Central memory CD8-positive, alpha-beta T cell (primary cell): ENCODE measurements around the gene EPHB6.

ENCODE experiments used
- ATAC-seq: fragments of 150-1000 bp; cut with Tn5 transposase; replicated peaks from 2 replicates; pipeline ENCODE4 v1.10.0; 2022; ENCODE audit warnings: mild to moderate bottlenecking, moderate FRiP score, moderate number of reproducible peaks; ENCODE audit not compliant: poor library complexity, severe bottlenecking; ENCODE audit errors: extremely low read depth
- DNase-seq, 2 donors: peaks; one replicate each; pipeline ENCODE4 v3.0.0; 2021; ENCODE audit warnings: low spot score in 2 of 2
- H3K27ac Mint-ChIP-seq: one replicate; pipeline ENCODE4 v1.8.0; 2022; ENCODE audit warnings: low read depth, mild to moderate bottlenecking, moderate library complexity, mixed read lengths
- H3K27me3 Mint-ChIP-seq: one replicate; pipeline ENCODE4 v1.8.0; 2022; ENCODE audit warnings: mixed read lengths
- H3K36me3 Mint-ChIP-seq: one replicate; pipeline ENCODE4 v1.8.0; 2022; ENCODE audit warnings: mild to moderate bottlenecking, moderate library complexity, mixed read lengths; ENCODE audit not compliant: insufficient read depth
- H3K4me1 Mint-ChIP-seq: one replicate; pipeline ENCODE4 v1.8.0; 2022; ENCODE audit warnings: mixed read lengths
- H3K4me3 Mint-ChIP-seq: one replicate; pipeline ENCODE4 v1.8.0; 2022; ENCODE audit warnings: mild to moderate bottlenecking, moderate library complexity, mixed read lengths
- H3K9me3 Mint-ChIP-seq: one replicate; pipeline ENCODE4 v1.8.0; 2022; ENCODE audit warnings: mixed read lengths

The EPHB6 gene

DNA sequence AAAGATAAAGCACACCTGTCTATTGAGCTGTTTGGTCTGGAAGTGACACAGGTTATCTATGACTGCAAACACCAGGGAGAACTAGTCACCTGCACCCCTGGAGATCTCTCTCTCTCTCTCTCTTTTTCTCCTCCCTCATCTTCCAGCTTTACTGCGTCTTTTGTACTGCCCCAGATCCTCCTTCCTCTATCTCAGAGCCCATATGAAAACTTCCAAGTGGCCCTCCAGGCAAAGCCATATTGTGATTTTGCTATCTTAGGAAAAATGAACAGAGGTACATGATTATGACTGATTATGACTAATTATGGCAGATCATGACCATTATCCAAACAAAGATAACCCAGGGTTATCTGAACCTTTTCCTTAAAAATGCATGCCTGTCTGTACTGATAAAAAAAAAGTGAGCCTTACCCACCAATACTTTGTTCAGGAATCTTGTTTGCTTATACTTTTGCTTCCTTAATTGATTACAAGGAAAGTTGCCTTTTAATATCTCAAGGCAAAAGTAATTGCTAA lies 12.6 kb upstream of the EPHB6 start:
- H3K4me3 Mint-ChIP-seq = no peak overlapping the region
- no peaks in the 10 kb centered on the region for H3K36me3 Mint-ChIP-seq
- ATAC-seq (no peak), DNase-seq (no peak)
- no peaks in the 10 kb centered on the region for H3K4me1 Mint-ChIP-seq
- no peaks in the 10 kb centered on the region for H3K9me3 Mint-ChIP-seq
- H3K27me3 Mint-ChIP-seq = peaks cover 3% of the 10 kb centered on the region
- no peak overlapping the region for H3K27ac Mint-ChIP-seq

DNA sequence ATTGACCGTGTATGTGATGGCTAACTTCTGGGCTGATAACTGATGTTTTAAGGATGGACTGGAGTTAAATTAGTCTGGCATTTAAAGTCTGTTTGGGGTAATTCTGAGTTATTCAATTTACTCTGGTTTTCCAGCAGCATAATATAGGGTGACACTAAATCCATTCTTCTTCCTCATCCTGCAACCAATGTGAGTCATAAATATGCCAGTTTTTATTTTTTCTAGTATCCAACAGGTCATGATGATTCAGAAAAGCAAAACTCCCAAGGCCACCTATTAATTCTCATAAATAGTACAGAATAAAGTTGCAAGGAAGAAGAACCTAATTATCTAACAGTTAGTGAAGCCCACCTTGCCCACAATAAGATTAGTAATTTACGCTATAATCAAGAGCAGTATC lies 7.5 kb upstream of the EPHB6 start:
- H3K4me1 Mint-ChIP-seq = no peaks in the 10 kb centered on the region

DNA sequence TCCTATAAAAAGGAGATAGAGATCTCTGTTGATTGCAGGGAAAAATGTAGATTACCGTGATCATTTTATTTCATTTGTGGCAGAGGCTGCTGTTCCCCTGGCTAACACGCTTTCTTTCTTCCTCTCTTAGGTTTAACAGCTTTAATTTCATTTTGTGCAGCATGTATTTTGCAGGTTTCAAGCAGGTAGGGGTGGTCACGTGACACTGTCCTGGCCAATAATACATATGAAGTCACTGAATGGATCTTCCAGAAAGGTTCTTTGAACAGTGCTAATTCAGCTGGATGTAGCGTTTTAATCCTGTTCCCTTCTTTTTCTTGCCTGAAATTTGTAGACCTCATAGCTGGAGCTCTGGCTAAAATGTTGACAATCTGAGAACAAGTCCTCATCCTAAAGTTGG lies 3.6 kb upstream of the EPHB6 start:
- no peak for DNase-seq
- no peak for ATAC-seq
- peaks cover 21% of the 10 kb centered on the region for H3K4me1 Mint-ChIP-seq
- no peak overlapping the region for H3K4me3 Mint-ChIP-seq
- H3K27me3 Mint-ChIP-seq = peaks cover 25% of the 10 kb centered on the region
- H3K9me3 Mint-ChIP-seq = no peaks in the 10 kb centered on the region
- H3K36me3 Mint-ChIP-seq = peaks cover 3% of the 10 kb centered on the region
- no peak overlapping the region for H3K27ac Mint-ChIP-seq

More for the DNA sequence above, 7.5 kb upstream of the EPHB6 start:
- H3K36me3 Mint-ChIP-seq = no peaks in the 10 kb centered on the region
- no peak overlapping the region for H3K4me3 Mint-ChIP-seq
- H3K9me3 Mint-ChIP-seq = no peaks in the 10 kb centered on the region
- peaks cover 25% of the 10 kb centered on the region for H3K27me3 Mint-ChIP-seq
- no peak overlapping the region for H3K27ac Mint-ChIP-seq
- no peak for DNase-seq
- no peak for ATAC-seq

DNA sequence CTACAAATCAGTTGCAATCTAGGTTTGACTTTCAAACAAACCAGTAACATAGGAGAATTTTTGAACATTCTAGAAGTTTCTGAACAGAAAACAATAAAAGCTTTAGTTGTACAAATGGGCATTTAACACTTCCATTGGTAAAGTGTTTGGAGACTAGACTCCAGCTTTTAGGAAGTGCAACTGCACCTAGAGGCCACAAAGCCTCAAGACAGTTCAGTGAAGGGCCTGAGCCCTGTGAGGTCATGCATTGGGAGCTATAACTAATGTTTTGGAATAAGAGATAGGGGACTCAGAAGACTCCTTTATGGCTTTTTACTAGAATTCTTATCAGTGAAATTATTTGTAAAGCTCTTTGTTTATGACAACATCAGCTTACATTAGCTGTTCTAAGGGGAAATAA lies 3.0 kb upstream of the EPHB6 start:
- Mint-ChIP-seq H3K36me3 (peaks cover 3% of the 10 kb centered on the region), H3K9me3 (no peaks in the 10 kb centered on the region), H3K27ac (no peak overlapping the region), H3K4me1 (peaks cover 24% of the 10 kb centered on the region), H3K4me3 (no peak overlapping the region), H3K27me3 (peaks cover 25% of the 10 kb centered on the region)
- ATAC-seq (no peak), DNase-seq (no peak)

DNA sequence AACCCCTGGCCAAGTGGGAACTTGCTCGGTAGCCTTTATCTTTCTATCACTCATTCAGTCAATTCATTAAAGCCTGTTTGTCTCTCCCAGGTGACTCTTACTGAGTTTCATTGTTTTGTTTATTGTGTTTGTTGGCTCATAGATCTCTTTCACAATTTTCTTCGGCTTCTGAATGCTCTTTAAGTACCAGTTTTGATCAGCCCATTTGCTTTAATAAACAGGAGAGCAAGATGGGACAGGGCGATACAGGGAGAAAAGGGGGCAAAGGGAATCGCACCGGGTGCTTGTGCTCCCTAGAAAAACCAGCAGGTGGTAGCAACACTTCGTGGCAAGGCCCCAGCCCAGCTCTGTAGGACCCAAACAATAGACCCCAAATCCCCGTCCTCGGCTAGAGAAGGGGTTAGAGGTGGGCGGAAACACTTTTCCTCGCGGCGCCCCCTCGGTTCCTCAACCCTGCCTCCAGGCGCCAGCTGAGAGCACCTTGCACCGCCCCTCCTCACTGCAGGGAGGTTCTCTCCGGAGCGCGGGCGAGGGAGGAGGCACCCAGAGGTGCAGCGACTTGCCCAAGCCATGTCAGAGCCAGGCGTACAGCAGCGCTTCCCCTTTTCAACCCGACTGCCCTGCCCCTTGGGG lies 1.0 kb upstream of the EPHB6 start:
- H3K27ac Mint-ChIP-seq = peak overlapping the region; percentile 82
- H3K9me3 Mint-ChIP-seq = no peaks in the 10 kb centered on the region
- peak overlapping the region; percentile 94 for H3K4me3 Mint-ChIP-seq
- ATAC-seq (peak; percentile 84), DNase-seq (peak; percentile 47 to 52)
- peaks cover 26% of the 10 kb centered on the region for H3K4me1 Mint-ChIP-seq
- peaks cover 3% of the 10 kb centered on the region for H3K36me3 Mint-ChIP-seq
- H3K27me3 Mint-ChIP-seq = peaks cover 12% of the 10 kb centered on the region

DNA sequence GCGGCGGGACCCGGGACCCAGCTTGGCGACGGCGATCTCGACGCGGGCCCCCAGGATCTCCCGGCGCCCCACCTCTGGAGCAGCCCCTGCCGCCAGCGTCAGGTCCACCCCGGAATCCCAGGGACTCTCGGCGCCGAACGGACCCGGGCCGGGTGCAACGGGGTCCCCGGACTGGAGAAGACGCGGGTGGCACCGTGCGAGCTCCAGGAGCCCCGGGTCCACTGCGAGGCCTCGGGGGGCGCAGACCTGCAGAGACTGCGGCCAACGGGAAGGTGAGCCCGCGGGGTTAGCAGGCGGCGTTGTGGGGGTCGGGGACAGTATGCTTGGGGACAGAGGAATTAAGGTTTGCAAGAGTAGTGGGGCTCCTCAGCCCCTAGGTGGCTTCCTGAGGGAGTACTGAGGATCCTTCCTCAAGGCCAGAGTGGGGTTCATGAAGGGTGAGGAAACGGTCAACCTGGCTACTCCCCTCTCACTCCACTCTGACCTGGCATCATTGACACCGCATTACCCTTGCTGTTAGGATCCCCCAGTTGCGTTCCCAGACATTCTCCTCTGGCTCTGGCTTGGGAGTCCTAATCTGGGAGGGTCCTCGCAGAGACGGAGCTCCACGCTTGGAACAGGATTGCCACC lies 353 bp downstream of the EPHB6 start:
- Mint-ChIP-seq H3K4me1 (peaks cover 26% of the 10 kb centered on the region), H3K9me3 (no peaks in the 10 kb centered on the region), H3K27ac (no peak overlapping the region), H3K27me3 (peaks cover 7% of the 10 kb centered on the region), H3K36me3 (peaks cover 3% of the 10 kb centered on the region), H3K4me3 (peak overlapping the region; percentile 94)
- ATAC-seq = no peak
- DNase-seq = no peak

DNA sequence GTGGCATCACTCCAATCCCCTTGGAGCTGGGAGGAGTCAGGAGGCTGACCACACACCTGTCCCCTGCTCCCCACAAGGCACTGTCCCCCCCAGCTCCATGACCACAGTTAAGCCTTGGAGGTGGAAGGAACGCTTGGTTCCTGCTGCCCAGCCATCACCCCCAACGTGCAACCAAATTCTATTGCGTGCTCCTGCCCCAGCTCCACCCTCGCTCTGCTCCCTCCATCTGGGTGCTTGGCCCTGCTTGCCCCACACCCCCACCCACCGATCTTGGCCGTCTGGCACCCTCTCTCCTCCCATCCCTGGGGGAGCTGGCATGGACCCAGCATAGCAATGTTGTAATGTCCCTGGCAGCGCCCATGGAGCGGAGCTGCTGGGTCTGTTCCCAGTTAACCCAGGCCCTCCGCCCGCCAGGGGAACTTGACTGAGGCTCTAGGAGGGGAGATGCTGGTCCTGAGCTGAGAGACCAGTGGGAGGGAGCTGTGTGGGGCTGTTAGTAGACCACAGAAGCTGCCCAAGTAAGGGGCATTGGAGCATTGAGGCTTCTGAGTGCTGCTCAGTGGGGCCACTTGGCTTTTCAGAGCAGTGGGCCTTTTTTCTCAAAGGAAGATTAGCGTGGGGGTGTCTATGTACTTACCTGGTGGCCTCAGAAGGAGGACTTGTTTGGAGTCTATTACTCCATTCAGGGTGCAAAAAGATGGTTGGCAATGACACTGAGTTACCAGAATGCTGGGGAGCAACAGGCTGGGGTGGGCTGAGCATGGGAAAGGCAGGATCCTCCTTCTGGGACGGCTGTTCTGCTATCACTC lies 1.1 kb downstream of the EPHB6 start:
- Mint-ChIP-seq H3K4me1 (peaks cover 26% of the 10 kb centered on the region), H3K36me3 (peaks cover 3% of the 10 kb centered on the region), H3K4me3 (peak overlapping the region; percentile 94), H3K9me3 (no peaks in the 10 kb centered on the region), H3K27me3 (no peaks in the 10 kb centered on the region), H3K27ac (no peak overlapping the region)
- ATAC-seq (no peak), DNase-seq (no peak)

DNA sequence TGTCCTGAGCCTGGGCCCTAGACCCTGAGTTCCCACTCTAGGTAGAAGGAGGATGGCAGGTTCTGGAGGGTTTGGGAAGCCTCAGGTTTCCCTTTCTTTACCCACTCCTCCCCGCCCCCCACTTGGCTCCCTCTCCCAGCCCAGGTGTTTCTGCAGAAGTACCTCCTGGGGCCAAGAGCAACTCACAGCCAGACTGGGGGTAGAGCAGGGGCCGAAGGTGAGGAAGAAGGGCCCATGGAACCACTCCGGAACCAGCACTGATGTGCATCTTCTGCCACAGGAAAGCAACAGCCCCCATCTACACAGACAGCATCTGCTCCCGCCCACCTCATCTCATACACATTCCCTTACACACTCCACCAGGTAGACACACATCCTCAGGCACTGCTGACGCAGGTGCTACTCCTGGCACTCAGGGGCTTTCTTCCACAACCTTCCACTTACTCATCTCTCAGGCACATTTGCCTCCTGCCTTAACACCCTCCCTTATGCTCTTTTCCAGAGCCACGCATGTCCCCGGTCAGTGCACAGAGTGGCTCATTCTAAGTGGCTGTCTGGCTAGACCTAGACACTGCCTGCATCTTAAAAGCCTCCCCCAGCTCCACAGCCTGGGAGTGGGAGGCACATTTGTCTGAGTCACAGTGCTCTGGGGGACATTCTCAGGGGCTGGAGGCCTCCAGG lies 1.8 kb downstream of the EPHB6 start:
- H3K4me3 Mint-ChIP-seq = peak overlapping the region; percentile 15
- ATAC-seq (no peak), DNase-seq (no peak)
- H3K27me3 Mint-ChIP-seq = no peaks in the 10 kb centered on the region
- H3K36me3 Mint-ChIP-seq = peaks cover 3% of the 10 kb centered on the region
- no peak overlapping the region for H3K27ac Mint-ChIP-seq
- no peaks in the 10 kb centered on the region for H3K9me3 Mint-ChIP-seq
- peaks cover 26% of the 10 kb centered on the region for H3K4me1 Mint-ChIP-seq

DNA sequence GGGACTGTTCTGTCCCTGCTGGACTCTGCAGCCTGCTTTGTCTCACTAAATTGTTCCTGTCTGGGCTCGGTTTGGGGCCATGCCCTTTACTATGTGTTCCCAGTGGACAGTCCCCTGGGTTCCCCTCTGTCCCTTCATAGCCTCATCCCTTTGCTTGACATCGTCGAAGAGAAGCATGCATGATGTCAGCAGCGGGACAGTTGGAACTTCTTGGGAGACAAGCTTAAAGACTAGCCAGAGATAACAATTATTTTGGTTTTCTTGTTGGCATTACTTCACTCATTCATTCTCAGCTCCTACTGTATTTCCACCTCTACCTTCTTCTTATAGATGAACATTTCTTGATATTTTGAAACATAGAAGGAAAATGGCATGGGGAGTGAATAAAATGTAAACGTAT lies 2.7 kb downstream of the EPHB6 start:
- ATAC-seq = no peak
- H3K4me1 Mint-ChIP-seq = peaks cover 26% of the 10 kb centered on the region
- no peaks in the 10 kb centered on the region for H3K27me3 Mint-ChIP-seq
- no peaks in the 10 kb centered on the region for H3K9me3 Mint-ChIP-seq
- DNase-seq = no peak
- no peak overlapping the region for H3K4me3 Mint-ChIP-seq
- H3K36me3 Mint-ChIP-seq = peaks cover 4% of the 10 kb centered on the region
- no peak overlapping the region for H3K27ac Mint-ChIP-seq

DNA sequence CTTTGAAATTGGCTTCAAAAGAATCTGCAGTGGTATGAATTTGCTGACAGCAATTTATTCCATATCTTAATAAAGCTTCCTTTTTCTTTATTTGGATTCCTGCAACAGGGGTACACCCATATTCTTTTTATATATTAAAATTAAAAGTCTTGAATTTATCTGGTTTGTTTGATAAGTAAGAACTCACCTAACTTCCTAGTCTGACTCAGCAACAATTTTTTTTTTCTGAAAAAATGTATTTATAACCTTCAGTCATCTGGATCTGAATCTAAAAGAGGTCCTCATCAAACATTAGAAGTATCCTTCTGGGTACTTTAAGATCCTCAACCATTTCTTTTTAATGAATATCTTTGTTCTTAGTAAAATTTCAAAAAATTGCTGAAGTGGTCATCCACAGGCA lies 4.5 kb downstream of the EPHB6 start:
- Mint-ChIP-seq H3K9me3 (no peaks in the 10 kb centered on the region), H3K36me3 (peaks cover 7% of the 10 kb centered on the region), H3K27ac (no peak overlapping the region), H3K4me1 (peaks cover 16% of the 10 kb centered on the region), H3K27me3 (no peaks in the 10 kb centered on the region), H3K4me3 (no peak overlapping the region)
- no peak for DNase-seq
- no peak for ATAC-seq

DNA sequence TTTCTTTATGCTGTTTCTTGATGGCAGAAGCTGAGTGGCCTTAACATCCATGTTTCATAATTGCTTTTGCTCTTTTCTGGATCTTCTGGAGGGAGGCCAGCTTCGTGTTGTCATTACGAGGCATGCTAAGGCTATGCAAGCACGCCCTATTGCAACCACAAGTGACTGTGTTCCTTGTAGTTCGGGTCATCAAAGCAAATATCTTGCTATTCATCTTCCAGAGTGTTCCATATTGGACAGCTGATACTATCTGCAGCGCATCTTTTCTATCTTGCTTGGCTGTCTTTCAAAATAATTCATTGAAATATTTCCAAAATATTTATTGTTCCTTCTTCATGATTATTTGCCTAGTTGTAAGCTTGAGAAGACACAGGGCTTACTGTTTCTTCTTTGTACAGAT lies 5.0 kb downstream of the EPHB6 start:
- Mint-ChIP-seq H3K4me3 (no peak overlapping the region), H3K36me3 (peaks cover 5% of the 10 kb centered on the region), H3K9me3 (no peaks in the 10 kb centered on the region), H3K27ac (no peak overlapping the region), H3K4me1 (peaks cover 15% of the 10 kb centered on the region), H3K27me3 (no peaks in the 10 kb centered on the region)
- ATAC-seq (no peak), DNase-seq (no peak)

DNA sequence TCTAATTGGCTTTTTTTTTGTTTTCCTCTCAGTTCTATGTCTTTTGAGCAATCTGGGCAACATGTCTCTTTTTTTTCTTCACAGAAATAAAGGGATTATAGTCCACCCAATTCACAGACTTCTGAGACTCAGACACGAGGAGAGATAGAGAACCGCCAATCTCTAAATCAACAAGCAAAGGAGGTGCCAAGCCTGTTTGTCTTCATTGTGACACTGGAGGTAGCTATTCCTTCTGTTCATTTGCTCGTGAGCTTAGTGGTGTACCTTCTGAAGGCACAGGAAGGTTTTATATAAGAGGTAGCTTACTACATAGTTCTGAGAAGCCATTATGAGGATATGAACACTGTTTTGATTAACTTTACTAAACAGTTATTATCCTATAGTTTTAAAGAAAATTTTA lies 6.1 kb downstream of the EPHB6 start:
- ATAC-seq (no peak), DNase-seq (no peak)
- Mint-ChIP-seq H3K4me1 (peaks cover 9% of the 10 kb centered on the region), H3K9me3 (no peaks in the 10 kb centered on the region), H3K27me3 (no peaks in the 10 kb centered on the region), H3K36me3 (peaks cover 5% of the 10 kb centered on the region), H3K27ac (no peak overlapping the region), H3K4me3 (no peak overlapping the region)
